H1 (cell line): ENCODE data around the gene SEC63. TPM values are rescaled to one million over a fixed set of nuclear protein-coding genes. Genes with fewer than 3 reads are reported as not detected.
A peak's percentile ranks its signal among the peaks of the same experiment; 100 is the strongest.

Experiments used
- CTCF ChIA-PET: fragments of 300-600 bp; sonication (Branson Sonifier 250); formaldehyde crosslinking; loops from one replicate; lab custom pipeline; 2021; ENCODE audit not compliant: partially characterized antibody; lab: Charles Lee
- POLR2A ChIA-PET: fragments of 300-600 bp; sonication (Branson Sonifier 250); formaldehyde crosslinking; loops from one replicate; lab custom pipeline; 2021; ENCODE audit warnings: inconsistent platforms; ENCODE audit not compliant: partially characterized antibody; lab: Charles Lee
- DNase-seq, 2 experiments: peaks; one replicate each; pipeline versions ENCODE4 v3.0.0 to v3.0.0-alpha.2; 2010 to 2022; ENCODE audit warnings: low spot score in 2 of 2, low read depth in 1 of 2, mixed read lengths in 1 of 2
- FAIRE-seq: peaks from 2 replicates; lab custom pipeline; 2011; peaks lifted over from hg19 to GRCh38; lab: Jason Lieb, UNC
- H2AFZ ChIP-seq: 2 replicates; pipeline ENCODE4 v1.8.1; 2012; ENCODE audit warnings: low read length, inconsistent platforms
- H2AK5ac ChIP-seq: 2 replicates; pipeline ENCODE4 v1.6.1; 2013; ENCODE audit warnings: low read depth, low read length
- H2BK120ac ChIP-seq: replicated peaks from 2 replicates; pipeline ENCODE3; 2013; ENCODE audit warnings: low read depth, low read length, inconsistent platforms
- H2BK12ac ChIP-seq: 2 replicates; pipeline ENCODE4 v1.6.1; 2013; ENCODE audit warnings: low read depth, low read length
- H2BK15ac ChIP-seq: 2 replicates; pipeline ENCODE4 v1.6.1; 2013; ENCODE audit warnings: low read length
- H2BK20ac ChIP-seq: 2 replicates; pipeline ENCODE4 v1.6.1; 2013; ENCODE audit warnings: low read length
- H2BK5ac ChIP-seq: 2 replicates; pipeline ENCODE4 v1.6.1; 2013; ENCODE audit warnings: low read depth, low read length
- H3K14ac ChIP-seq: 2 replicates; pipeline ENCODE4 v1.6.1; 2013; ENCODE audit warnings: inconsistent platforms; ENCODE audit not compliant: insufficient read length
- H3K18ac ChIP-seq: 2 replicates; pipeline ENCODE4 v1.6.1; 2013; ENCODE audit warnings: low read length; ENCODE audit errors: extremely low read depth
- H3K23ac ChIP-seq: 2 replicates; pipeline ENCODE4 v1.6.1; 2013; ENCODE audit warnings: inconsistent platforms; ENCODE audit not compliant: insufficient read length
- H3K23me2 ChIP-seq: 2 replicates; pipeline ENCODE4 v1.6.1; 2013; ENCODE audit warnings: low read depth, low read length
- H3K27ac ChIP-seq: 2 replicates; pipeline ENCODE4 v1.6.1; 2011; ENCODE audit warnings: low read depth, low read length, inconsistent platforms
- H3K27me3 ChIP-seq, 4 experiments: replicated peaks in 1 of 4; 1 replicate in 1 of 4; 2 replicates in 3 of 4; pipeline versions ENCODE4 v1.6.1 to v1.8.1; 2011 to 2013; ENCODE audit warnings: low read length in 3 of 4, mild to moderate bottlenecking in 3 of 4, inconsistent platforms in 2 of 4, mixed read lengths in 2 of 4, moderate library complexity in 1 of 4; ENCODE audit not compliant: control insufficient read depth in 3 of 4, insufficient read depth in 3 of 4; ENCODE audit errors: extremely low read depth in 1 of 4
- H3K36me3 ChIP-seq, 4 experiments: 2 replicates each; pipeline versions ENCODE4 v1.6.1 to v1.8.1; 2011 to 2013; ENCODE audit warnings: mild to moderate bottlenecking in 4 of 4, low read length in 3 of 4, moderate library complexity in 2 of 4, control low read depth in 1 of 4, inconsistent platforms in 1 of 4; ENCODE audit not compliant: insufficient read depth in 4 of 4, control insufficient read depth in 2 of 4
- H3K4ac ChIP-seq: replicated peaks from 2 replicates; pipeline ENCODE3; 2013; ENCODE audit warnings: low read length, low read depth, mixed read lengths, inconsistent platforms; ENCODE audit not compliant: insufficient read length
- H3K4me1 ChIP-seq, 4 experiments: replicated peaks in 1 of 4; 1 replicate in 1 of 4; 2 replicates in 3 of 4; pipeline versions ENCODE4 v1.6.1 to v1.8.1; 2011 to 2013; ENCODE audit warnings: low read length in 3 of 4, inconsistent platforms in 2 of 4, mixed read lengths in 1 of 4; ENCODE audit not compliant: insufficient read depth in 4 of 4, control insufficient read depth in 3 of 4
- H3K4me2 ChIP-seq, 2 experiments: 2 replicates each; pipeline versions ENCODE4 v1.6.1 to v1.8.1; 2011 to 2013; ENCODE audit warnings: low read depth in 2 of 2, low read length in 2 of 2, control low read depth in 1 of 2, inconsistent platforms in 1 of 2, mild to moderate bottlenecking in 1 of 2; ENCODE audit not compliant: insufficient read depth in 1 of 2
- H3K4me3 ChIP-seq, 4 experiments: fragments of 200-600, 300-600 bp in 1 of 4; sonication (generic), shearing (Covaris generic), sonication (Bioruptor Twin) in 1 of 4; 2 replicates each; pipeline versions ENCODE4 v1.5.1 to v1.8.1; 2011 to 2016; ENCODE audit warnings: low read length in 4 of 4, low read depth in 3 of 4, control low read depth in 2 of 4, inconsistent platforms in 2 of 4, mild to moderate bottlenecking in 2 of 4, mixed read lengths in 1 of 4, moderate library complexity in 1 of 4; ENCODE audit not compliant: insufficient read depth in 2 of 4; ENCODE audit errors: extremely low read depth in 1 of 4
- H3K56ac ChIP-seq: replicated peaks from 2 replicates; pipeline ENCODE3; 2013; ENCODE audit warnings: low read depth, mild to moderate bottlenecking, mixed read lengths, low read length, inconsistent platforms; ENCODE audit not compliant: insufficient read length
- H3K79me1 ChIP-seq: 2 replicates; pipeline ENCODE4 v1.6.1; 2013; ENCODE audit warnings: low read depth, low read length, control low read depth
- H3K79me2 ChIP-seq, 2 experiments: 2 replicates each; pipeline versions ENCODE4 v1.6.1 to v1.8.1; 2012 to 2013; ENCODE audit warnings: low read length in 2 of 2, mild to moderate bottlenecking in 2 of 2, inconsistent platforms in 1 of 2; ENCODE audit not compliant: insufficient read depth in 2 of 2, control insufficient read depth in 1 of 2
- H3K9ac ChIP-seq, 4 experiments: replicated peaks in 1 of 4; 1 replicate in 1 of 4; 2 replicates in 3 of 4; pipeline versions ENCODE4 v1.6.1 to v1.8.1; 2011 to 2013; ENCODE audit warnings: low read depth in 3 of 4, low read length in 3 of 4, control low read depth in 2 of 4, mild to moderate bottlenecking in 2 of 4, moderate library complexity in 2 of 4, inconsistent platforms in 1 of 4; ENCODE audit errors: extremely low read depth in 1 of 4
- H3K9me3 ChIP-seq, 2 experiments: 2 replicates each; pipeline versions ENCODE4 v1.6.1 to v1.8.1; 2012 to 2013; ENCODE audit warnings: mild to moderate bottlenecking in 2 of 2, moderate library complexity in 2 of 2, control low read depth in 1 of 2, inconsistent platforms in 1 of 2, low read depth in 1 of 2, low read length in 1 of 2, mixed read lengths in 1 of 2; ENCODE audit not compliant: insufficient read depth in 2 of 2
- H4K20me1 ChIP-seq, 2 experiments: replicated peaks in 1 of 2; 2 replicates each; pipeline versions ENCODE3 to v1.8.1; 2011 to 2013; ENCODE audit warnings: inconsistent platforms in 2 of 2, low read length in 2 of 2, mild to moderate bottlenecking in 1 of 2; ENCODE audit not compliant: insufficient read depth in 2 of 2, control insufficient read depth in 1 of 2
- H4K5ac ChIP-seq: 2 replicates; pipeline ENCODE4 v1.6.1; 2013; ENCODE audit warnings: low read length, low read depth, mixed read lengths, inconsistent platforms; ENCODE audit not compliant: insufficient read length
- H4K8ac ChIP-seq: 2 replicates; pipeline ENCODE4 v1.8.0; 2013; ENCODE audit warnings: mild to moderate bottlenecking, moderate library complexity, low read length, inconsistent platforms; ENCODE audit not compliant: insufficient read depth; ENCODE audit errors: extremely low read depth
- H4K91ac ChIP-seq: replicated peaks from 2 replicates; pipeline ENCODE3; 2013; ENCODE audit warnings: low read length, mixed read lengths, inconsistent platforms; ENCODE audit not compliant: insufficient read length
- BRCA1 ChIP-seq: IDR thresholded peaks from 2 replicates; pipeline ENCODE4 v1.6.1; 2012; ENCODE audit warnings: low read depth, low read length, improper control_type of control experiment
- CEBPB ChIP-seq: IDR thresholded peaks from 2 replicates; pipeline ENCODE4 v1.6.1; 2012; ENCODE audit warnings: low read depth, low read length
- CTCF ChIP-seq, 3 experiments: IDR thresholded peaks; 1 replicate in 2 of 3; 2 replicates in 1 of 3; pipeline versions ENCODE4 v1.5.1 to v1.6.1; 2011; ENCODE audit warnings: low read length in 3 of 3, mild to moderate bottlenecking in 3 of 3, inconsistent platforms in 2 of 3, low read depth in 1 of 3, moderate library complexity in 1 of 3; ENCODE audit not compliant: insufficient read depth in 1 of 3; ENCODE audit errors: control extremely low read depth in 1 of 3
- EZH2 ChIP-seq: fragments of 200-600 bp; sonication (generic); IDR thresholded peaks from 2 replicates; pipeline ENCODE4 v1.7.1; 2012; ENCODE audit warnings: low read depth, mild to moderate bottlenecking, moderate library complexity, low read length, inconsistent platforms; ENCODE audit not compliant: severe bottlenecking
- JUND ChIP-seq: IDR thresholded peaks from 2 replicates; pipeline ENCODE4 v1.6.1; 2011; ENCODE audit warnings: mild to moderate bottlenecking, improper control_type of control experiment, low read length
- KDM1A ChIP-seq: fragments of 200-600, 300-600 bp; sonication (generic); IDR thresholded peaks from 2 replicates; pipeline ENCODE4 v1.7.1; 2016; ENCODE audit warnings: mild to moderate bottlenecking, low read length, borderline replicate concordance
- POU5F1 ChIP-seq: IDR thresholded peaks from 2 replicates; pipeline ENCODE4 v1.6.1; 2011; ENCODE audit warnings: low read depth, mild to moderate bottlenecking, low read length, moderate library complexity
- RAD21 ChIP-seq, 2 experiments: IDR thresholded peaks in 1 of 2; conservative IDR thresholded peaks in 1 of 2; 2 replicates each; pipeline ENCODE4 v1.6.1; 2011; ENCODE audit warnings: low read depth in 2 of 2, low read length in 2 of 2, improper control_type of control experiment in 1 of 2, inconsistent platforms in 1 of 2, mild to moderate bottlenecking in 1 of 2, moderate library complexity in 1 of 2
- SIX5 ChIP-seq: IDR thresholded peaks from 2 replicates; pipeline ENCODE4 v1.6.1; 2011; ENCODE audit warnings: mild to moderate bottlenecking, low read depth, low read length
- TEAD4 ChIP-seq: IDR thresholded peaks from 2 replicates; pipeline ENCODE4 v1.6.1; 2012; ENCODE audit warnings: low read depth, low read length, inconsistent platforms, mixed read lengths
- WGBS, 2 experiments: shearing (Covaris generic) in 1 of 2; methylation state at CpG; one replicate each; pipeline versions ENCODE4 v1.1.6 to v1.1.7; 2013 to 2015; ENCODE audit warnings: low lambda C conversion rate in 2 of 2, mixed read lengths in 2 of 2, inconsistent platforms in 1 of 2, low coverage in 1 of 2, missing lambda C conversion rate in 1 of 2; ENCODE audit not compliant: insufficient replicate concordance in 2 of 2, insufficient coverage in 1 of 2, insufficient read length in 1 of 2; ENCODE audit errors: extremely low coverage in 1 of 2, missing lambda C conversion rate in 1 of 2; 5-methylcytosine and 5-hydroxymethylcytosine counted together
- polyA plus RNA-seq, 7 experiments: library from polyadenylated mRNA; depleted of rRNA in 3 of 7; stranded (reverse) in 5 of 7; unstranded in 2 of 7; fragments of >200 nt in 5 of 7; fragments of 200-250 nt in 2 of 7; gene quantifications; 1 replicate in 5 of 7; 2 replicates in 1 of 7; 4 replicates in 1 of 7; pipeline versions ENCODE4 v1.2.1 to v1.2.3, GENCODE V29; 2011 to 2013; ENCODE audit warnings: missing spikeins in 2 of 7, mixed read lengths in 2 of 7
- total RNA-seq: library from RNA; stranded (reverse); fragmentation: NEBNext Ultra II Directional; extraction: Animal tissue kit (Norgen Biotek cat#: 25700); gene quantifications from 2 replicates; pipeline ENCODE4 v1.2.1, GENCODE V29; 2021

SEC63 gene
- total and polyA plus RNA-seq, 2 of the 8 experiments (the other 6 are each of a cell fraction or from before 2014, with no cell fraction given), result 17.3 to 121 TPM

- no peak overlapping the region for H3K9ac ChIP-seq
- H2BK15ac ChIP-seq, result no peak overlapping the region
- peaks cover 0 to 14% (median 10%) of the 10 kb centered on the region in 4 experiments for H3K4me1 ChIP-seq
- H3K9me3 ChIP-seq, result no peaks in the 10 kb centered on the region
- no peaks in the 10 kb centered on the region for H3K79me2 ChIP-seq
- ChIA-PET CTCF (interaction anchor here (0.6 to 4.6 kb wide), 39 partner anchors 9 to 1245 kb away, joined by 3 to 42 read pairs (median 3); partner anchors contain the start of gene SCML4), POLR2A (interaction anchor here (0.7 to 1.6 kb wide), 2 partner anchors 10 to 23 kb away, joined by 3 to 6 read pairs; no protein-coding TSS in a partner anchor)
- H3K14ac ChIP-seq, result no peak overlapping the region
- H4K20me1 ChIP-seq, result no peaks in the 10 kb centered on the region
- no peak overlapping the region; the same call in 1 of the 2 replicates for H2BK12ac ChIP-seq
- FAIRE-seq (peak; percentile 90), DNase-seq (no peak)
- no peak overlapping the region for H3K18ac ChIP-seq
- H4K91ac ChIP-seq, result no peak overlapping the region
- peaks cover 0 to 10% (median 0%) of the 10 kb centered on the region in 4 experiments; a peak in 2 of 8 replicates for H3K36me3 ChIP-seq
- no peaks in the 10 kb centered on the region for H3K27me3 ChIP-seq
- no peak overlapping the region for H3K56ac ChIP-seq
- no peak overlapping the region for H3K23ac ChIP-seq
- no peak overlapping the region for H4K5ac ChIP-seq
- H2AFZ ChIP-seq, result no peak overlapping the region
- no peaks in the 10 kb centered on the region for H3K79me1 ChIP-seq
- no peak overlapping the region for H3K4me3 ChIP-seq
- H3K4ac ChIP-seq, result no peak overlapping the region
- no peak overlapping the region for H3K27ac ChIP-seq
- no peak overlapping the region for H2BK120ac ChIP-seq
- H2BK5ac ChIP-seq, result no peak overlapping the region
- 62% methylated on average over 11 of the region's 11 CpGs; no CpG with 5 or more reads in 1 of the 2 experiments for WGBS, 2 experiments
- H4K8ac ChIP-seq, result no peak overlapping the region
- no peak overlapping the region for H2AK5ac ChIP-seq
- H3K23me2 ChIP-seq, result no peaks in the 10 kb centered on the region
- no peak overlapping the region for H2BK20ac ChIP-seq
- H3K4me2 ChIP-seq, result no peak overlapping the region
- TF ChIP-seq CTCF (IDR thresholded peaks at IDR 0.05; ENCODE audit: control extremely low read depth in 1 of 3, insufficient read depth in 1 of 3, low read depth in 1 of 3, low read length in 3 of 3) (peak in 2 of 3 experiments; percentile 44 to 59; a peak in 2 of 4 replicates), CEBPB (no peak), SIX5 (no peak), KDM1A (peak; percentile 11; the same call in 1 of the 2 replicates), TEAD4 (no peak), BRCA1 (no peak), POU5F1 (no peak), RAD21 (IDR thresholded peaks at IDR 0.05 in 1 of 2, conservative IDR thresholded peaks at IDR 0.05 in 1 of 2; ENCODE audit: low read depth in 2 of 2, low read length in 2 of 2) (peak; percentile 39 to 49), JUND (no peak), EZH2 (no peak)
These were observed 91.3 kb downstream of the SEC63 start for GRCh38 chr6:107866606-107867301.
